HG02763 (cell line): Measurements from ENCODE around the gene AGAP2.
"Not testable (repeated sequence)": the region's sequence is repeated elsewhere in the genome, so short reads cannot be mapped to it uniquely, and the experiment has no call there.

Experiments used
- ATAC-seq: cut with Tn5 transposase; IDR thresholded peaks from one replicate; pipeline ENCODE4 v1.9.1; 2021; ENCODE audit warnings: mild to moderate bottlenecking, moderate library complexity; ENCODE audit not compliant: unreplicated experiment

Gene AGAP2

GRCh38 chr12:57738661-57739237 is at the start of gene AGAP2:
AGAP2 (minus strand) TSS chr12:57738742; CDS start chr12:57738246, 496 bp downstream.
- no peak for ATAC-seq

DNA sequence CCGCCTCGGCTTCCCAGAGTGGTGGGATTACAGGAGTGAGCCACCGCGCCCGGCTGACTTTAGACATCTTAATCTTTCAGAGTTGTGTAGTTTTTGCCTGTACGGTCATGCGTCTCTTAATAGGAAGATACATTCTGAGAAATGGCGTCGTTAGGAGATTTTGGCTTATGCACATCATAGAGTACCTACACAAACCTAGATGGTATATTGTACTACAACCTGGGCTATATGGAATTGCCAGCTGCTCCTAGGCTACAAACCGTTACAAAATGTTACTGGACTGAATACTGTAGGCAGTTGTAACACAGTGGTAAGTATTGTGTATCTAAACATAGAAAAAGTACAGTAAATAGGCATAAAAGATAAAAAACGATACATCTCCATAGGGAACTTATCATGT is 45.3 kb upstream of the AGAP2 start:
- ATAC-seq: no peak

DNA sequence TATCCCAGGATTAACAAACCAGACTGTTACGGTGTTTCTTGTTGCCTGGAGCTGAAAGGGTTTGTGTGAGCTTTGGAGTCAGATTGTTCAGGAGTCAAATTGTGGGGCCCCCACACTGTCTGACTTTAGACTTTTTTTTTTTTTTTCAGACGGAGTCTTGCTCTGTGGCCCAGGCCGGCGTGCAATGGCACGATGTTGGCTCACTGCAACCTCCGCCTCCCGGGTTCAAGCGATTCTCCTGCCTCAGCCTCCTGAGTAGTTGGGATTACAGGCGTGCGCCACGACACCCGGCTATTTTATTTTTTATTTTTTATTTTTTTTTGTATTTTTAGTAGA is 44.9 kb upstream of the AGAP2 start:
- ATAC-seq: no peak

DNA sequence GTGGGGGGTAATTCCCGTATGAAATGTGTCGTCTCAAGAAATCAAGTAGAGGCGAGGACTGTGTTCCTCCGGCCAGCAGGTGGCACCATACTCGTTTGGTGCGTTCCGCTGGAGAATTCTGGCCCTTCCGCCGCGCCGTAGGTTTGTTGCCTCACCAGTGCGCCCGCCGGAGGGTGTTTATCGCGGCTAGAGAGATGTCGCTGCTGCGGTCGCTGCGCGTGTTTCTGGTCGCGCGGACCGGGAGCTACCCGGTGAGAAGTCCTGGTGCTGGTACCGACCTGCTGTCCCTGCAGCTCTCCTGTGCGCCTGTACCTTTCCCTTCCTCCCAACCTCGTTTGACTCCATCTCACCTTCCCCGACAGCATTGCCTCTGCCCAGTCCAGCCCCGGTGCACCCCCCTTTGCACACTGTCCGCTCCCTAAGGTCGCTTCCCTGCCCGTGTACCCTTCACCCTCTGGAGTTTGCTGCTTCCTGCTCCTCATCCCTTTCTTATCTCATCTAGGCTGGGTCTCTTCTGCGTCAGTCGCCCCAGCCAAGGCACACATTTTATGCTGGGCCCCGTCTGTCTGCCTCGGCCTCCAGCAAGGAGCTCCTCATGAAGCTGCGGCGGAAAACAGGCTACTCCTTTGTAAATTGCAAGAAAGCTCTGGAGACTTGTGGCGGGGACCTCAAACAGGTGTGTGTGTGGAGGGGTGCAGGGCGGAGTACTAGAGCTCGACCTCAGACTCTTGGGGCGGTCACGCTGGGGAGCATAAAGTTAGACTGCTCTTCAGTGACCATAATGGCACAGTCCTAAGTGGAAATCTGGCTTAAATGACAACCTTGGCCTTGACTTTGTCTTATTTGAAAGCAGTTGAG is 44.3 kb upstream of the AGAP2 start, which contains the start of gene TSFM:
Gene TSFM, plus strand, starts transcription at position 180 of the 858 bp plus-strand sequence. Its CDS starts 15 bp downstream, at position 195.
- peak; percentile 91 for ATAC-seq

GRCh38 chr12:57782243-57782607 is 43.7 kb upstream of the AGAP2 start:
- no peak for ATAC-seq

DNA sequence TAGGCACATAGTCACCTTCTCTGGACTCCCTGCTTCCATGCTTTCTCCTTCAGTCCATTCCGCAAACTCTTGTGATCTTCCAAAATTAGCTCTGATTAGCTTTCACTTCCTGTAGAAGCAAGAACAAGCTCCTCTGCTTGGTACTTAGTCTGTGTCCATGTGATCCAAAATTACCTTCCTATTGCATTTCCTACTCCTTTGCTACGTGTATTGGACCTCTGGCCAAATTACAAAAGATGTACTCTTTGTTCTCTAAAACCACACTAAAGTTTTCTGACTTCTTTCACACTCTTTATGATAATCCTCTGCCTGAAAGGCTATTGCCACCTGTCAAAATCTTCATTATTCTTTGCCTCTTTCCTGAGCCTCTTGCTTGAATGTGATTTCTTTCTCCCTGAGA is 43.3 kb upstream of the AGAP2 start:
- ATAC-seq: no peak

DNA sequence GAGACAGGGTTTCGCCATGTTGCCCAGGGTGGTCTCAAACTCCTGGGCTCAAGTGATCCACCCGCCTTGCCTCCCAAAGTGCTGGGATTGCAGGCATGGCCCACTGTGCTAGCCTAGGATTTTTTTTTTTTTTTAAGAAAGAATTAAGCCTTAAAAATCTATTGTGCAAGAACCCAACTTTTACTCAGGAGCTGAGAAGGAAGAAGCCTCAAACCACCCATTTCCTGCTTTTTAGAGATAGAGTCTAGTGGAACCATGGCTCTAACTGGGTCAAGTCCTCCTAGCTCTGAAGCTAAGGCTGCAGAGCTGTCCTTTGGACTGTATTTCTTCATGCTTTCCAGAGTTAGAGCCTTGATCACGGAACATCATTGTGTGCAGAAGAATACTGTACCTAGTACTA is 42.7 kb upstream of the AGAP2 start:
- ATAC-seq: no peak

GRCh38 chr12:57780284-57780897 is 41.8 kb upstream of the AGAP2 start:
- no peak for ATAC-seq

GRCh38 chr12:57779736-57780135 is 41.2 kb upstream of the AGAP2 start:
- no peak for ATAC-seq

DNA sequence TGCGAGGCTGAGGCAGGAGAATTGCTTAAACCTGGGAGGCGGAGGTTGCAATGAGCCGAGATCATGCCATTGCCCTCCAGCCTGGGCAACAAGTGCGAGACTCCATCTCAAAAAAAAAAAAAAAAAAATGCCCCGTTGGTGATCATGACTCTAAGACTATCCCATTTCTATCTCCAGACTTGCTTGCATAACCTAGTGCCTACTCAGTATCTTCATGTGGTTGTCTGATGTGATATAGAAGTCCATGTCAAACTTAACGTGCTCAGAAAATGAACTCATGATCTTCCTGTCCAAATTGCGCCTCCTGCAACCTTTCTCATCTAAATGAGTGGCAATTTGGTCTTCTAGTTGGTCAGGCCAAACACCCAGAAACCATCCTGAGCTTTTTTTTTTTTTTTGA is 39.4 kb upstream of the AGAP2 start:
- ATAC-seq: no peak

DNA sequence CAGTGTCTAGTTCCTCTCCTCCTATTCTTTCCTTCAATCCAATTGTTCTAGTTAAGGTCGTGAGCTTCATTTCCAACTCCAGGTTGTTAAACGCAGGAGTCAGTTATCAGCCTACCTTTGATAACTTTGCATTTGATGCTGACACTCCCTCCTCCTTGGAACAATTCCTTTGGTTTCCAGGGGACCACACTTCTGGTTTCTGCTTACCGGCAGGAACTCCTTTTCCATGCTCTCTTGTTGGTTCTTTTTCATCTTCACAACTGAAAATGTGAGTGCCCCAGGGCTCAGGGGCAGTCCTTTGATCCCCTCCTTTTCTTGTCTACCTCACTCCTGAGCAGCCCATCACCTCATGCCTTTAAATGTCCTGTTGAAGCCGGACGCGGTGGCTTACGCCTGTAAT is 38.8 kb upstream of the AGAP2 start:
- ATAC-seq: no peak

DNA sequence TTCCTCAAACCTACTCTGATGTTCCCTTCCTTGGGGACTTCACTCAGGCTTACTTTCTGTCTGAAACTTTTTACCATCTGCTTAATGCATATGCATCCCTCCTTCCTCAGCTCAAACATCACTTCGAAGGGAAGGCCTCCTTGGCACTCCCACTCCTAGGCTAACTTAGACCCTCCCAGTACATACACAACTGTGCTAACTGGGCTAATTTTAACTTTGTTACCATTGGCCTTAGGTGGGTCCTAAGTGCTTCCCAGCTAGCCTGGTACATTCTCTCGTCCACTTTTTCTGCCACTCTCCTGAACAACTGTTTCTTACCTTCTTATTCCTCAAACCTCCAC is 37.7 kb upstream of the AGAP2 start:
- ATAC-seq: no peak

- no peak for ATAC-seq
Observed at GRCh38 chr12:57775563-57776246, 37.2 kb upstream of the AGAP2 start.

DNA sequence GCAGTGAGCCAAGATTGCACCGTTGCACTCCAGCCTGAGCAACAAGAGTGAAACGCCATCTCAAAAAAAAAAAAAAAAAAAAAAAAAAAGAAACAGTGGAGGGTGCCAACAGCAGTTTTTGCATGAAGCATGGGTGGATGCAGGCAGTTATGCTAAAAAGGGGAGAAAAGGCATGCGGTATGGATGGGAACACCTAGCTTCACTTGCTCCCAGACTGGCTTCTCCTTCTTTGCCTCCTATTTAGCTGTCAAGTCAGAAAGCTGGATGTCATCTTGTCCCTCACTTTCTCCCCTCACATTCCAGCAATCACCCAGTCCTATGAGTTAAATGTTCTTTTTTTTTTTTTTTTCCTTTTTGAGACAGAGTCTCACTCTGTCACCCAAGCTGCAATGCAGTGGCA is 36.5 kb upstream of the AGAP2 start:
- no peak for ATAC-seq

- ATAC-seq: not testable (repeated sequence)
Observed at GRCh38 chr12:57774634-57775033, 36.1 kb upstream of the AGAP2 start.

GRCh38 chr12:57772429-57773322 is 34.1 kb upstream of the AGAP2 start, which contains the start of gene EEF1AKMT3:
EEF1AKMT3 (plus strand) TSS chr12:57772614; CDS start chr12:57772725, 111 bp downstream.
- peak; percentile 28 for ATAC-seq

DNA sequence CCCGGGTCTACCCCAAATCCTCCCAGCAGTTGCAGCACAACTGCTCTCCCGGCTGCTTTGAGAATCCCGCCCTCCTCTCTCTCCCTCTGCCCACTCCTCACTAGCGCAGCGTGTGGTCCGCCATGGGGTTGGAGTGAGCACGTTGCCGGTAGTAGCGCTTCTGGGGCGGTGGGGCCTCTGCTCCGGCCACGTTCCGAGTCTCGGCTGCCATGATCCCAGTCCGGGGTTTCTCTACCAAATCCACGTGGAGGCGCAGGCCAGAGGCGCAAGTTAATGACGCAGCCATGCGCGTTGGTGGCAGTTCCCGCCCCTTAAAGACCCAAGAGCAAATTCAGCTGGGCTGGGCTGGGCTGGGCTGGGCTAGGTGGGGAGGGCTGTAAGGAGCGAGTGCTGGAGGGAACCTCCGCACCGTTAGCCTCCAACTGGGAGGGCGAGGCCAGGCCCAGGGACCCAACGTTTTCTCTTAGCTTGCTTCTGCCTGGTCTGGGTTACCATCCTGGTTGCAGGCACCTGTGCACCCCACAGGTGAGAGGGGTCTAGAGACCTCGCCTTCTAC is 33.4 kb upstream of the AGAP2 start, which contains the start of gene METTL1:
Gene METTL1, minus strand, starts transcription at position 233 of the 556 bp plus-strand sequence. Its CDS starts 22 bp downstream, at position 211.
- ATAC-seq: peak; percentile 76

- ATAC-seq: peak; percentile 67
Observed at GRCh38 chr12:57771236-57771872, 32.8 kb upstream of the AGAP2 start.

GRCh38 chr12:57770734-57771133 is 32.2 kb upstream of the AGAP2 start:
- no peak for ATAC-seq

DNA sequence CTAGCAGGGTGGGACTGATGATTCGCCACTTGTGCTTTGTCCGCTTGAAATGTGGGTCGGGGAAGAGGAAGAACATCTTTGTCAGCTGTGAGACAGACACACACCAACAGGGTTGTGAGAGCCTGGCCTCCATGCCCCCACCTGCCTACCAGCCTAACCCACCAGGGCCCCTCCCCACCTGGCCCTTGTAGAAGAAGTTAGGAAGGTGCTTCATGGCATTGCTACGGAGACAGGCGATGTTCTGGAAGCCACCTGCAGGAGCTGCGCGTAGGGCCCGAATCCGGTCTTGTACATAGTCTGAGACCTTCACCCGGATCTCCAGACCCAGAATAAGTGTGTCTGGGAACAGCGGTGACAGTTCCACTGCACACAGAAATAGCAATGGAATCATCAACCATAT is 31.1 kb upstream of the AGAP2 start:
- ATAC-seq: no peak
